K562 (cell line): ENCODE measurements around the gene ZSCAN32. TPM values are rescaled to one million over a fixed set of nuclear protein-coding genes. Genes with fewer than 3 reads are reported as not detected.

ENCODE experiments used
- ATAC-seq: fragments of 200-7000 bp; cut with Tn5 transposase; 3 replicates; pipeline ENCODE4 v1.9.1; 2020; ENCODE audit warnings: moderate library complexity
- BruUV-seq: library from RNA; stranded (reverse); fragments of 400-500 nt; replicated peaks from 2 replicates; lab custom pipeline; 2021; lab: Mats Ljungman, UMichigan
- CTCF ChIA-PET: fragments of 300-600 bp; formaldehyde crosslinking; extraction: SDS; loops from one replicate; lab custom pipeline; 2021; ENCODE audit warnings: low intra/inter-chr PET ratio; lab: Yijun Ruan, JAX
- POLR2A ChIA-PET: fragments of 300-600, 350-650 bp; sonication (Branson Sonifier 250); formaldehyde crosslinking; extraction: SDS; loops from one replicate; lab custom pipeline; 2021; ENCODE audit warnings: antibody characterized with exemption, inconsistent platforms; lab: Yijun Ruan, JAX
- DNase-seq, 4 experiments: peaks; one replicate each; pipeline versions ENCODE4 v3.0.0 to v3.0.0-alpha.2; 2011 to 2018; ENCODE audit warnings: low spot score in 3 of 4, mixed read lengths in 3 of 4; ENCODE audit errors: extremely low read depth in 1 of 4
- FAIRE-seq: peaks from 2 replicates; lab custom pipeline; 2011; peaks lifted over from hg19 to GRCh38; lab: Jason Lieb, UNC
- H2AFZ ChIP-seq: 2 replicates; pipeline ENCODE4 v1.6.0; 2011; ENCODE audit warnings: low read depth, low read length, control low read depth, inconsistent platforms
- H3K27ac ChIP-seq: fragments of 200-600 bp; 3 replicates; pipeline ENCODE4 v1.8.0; 2011; ENCODE audit warnings: low read depth, mild to moderate bottlenecking, control low read depth, inconsistent platforms, low read length, moderate library complexity, mixed read lengths; ENCODE audit errors: extremely low read depth
- H3K27me3 ChIP-seq, 2 experiments: fragments of 300-600 bp in 1 of 2; 2 replicates in 1 of 2; 3 replicates in 1 of 2; pipeline versions ENCODE4 v1.6.0 to v1.8.0; 2011; ENCODE audit warnings: inconsistent platforms in 2 of 2, low read length in 2 of 2, mild to moderate bottlenecking in 1 of 2, mixed read lengths in 1 of 2, moderate library complexity in 1 of 2; ENCODE audit not compliant: control insufficient read depth in 2 of 2, insufficient read depth in 2 of 2
- H3K36me3 ChIP-seq: fragments of 300-600 bp; 3 replicates; pipeline ENCODE4 v1.8.0; 2011; ENCODE audit warnings: mild to moderate bottlenecking, low read length, inconsistent platforms; ENCODE audit not compliant: control insufficient read depth, insufficient read depth
- H3K4me1 ChIP-seq, 2 experiments: fragments of 200-600 bp in 1 of 2; replicated peaks in 1 of 2; 2 replicates in 1 of 2; 3 replicates in 1 of 2; pipeline versions ENCODE4 v1.5.1 to v1.8.0; 2011; ENCODE audit warnings: inconsistent platforms in 2 of 2, low read length in 2 of 2, mild to moderate bottlenecking in 1 of 2, mixed read lengths in 1 of 2, moderate library complexity in 1 of 2; ENCODE audit not compliant: control insufficient read depth in 2 of 2, insufficient read depth in 2 of 2
- H3K4me2 ChIP-seq: 2 replicates; pipeline ENCODE4 v1.6.1; 2011; ENCODE audit warnings: low read length, control low read depth, inconsistent platforms, mixed read lengths; ENCODE audit not compliant: insufficient read depth
- H3K4me3 ChIP-seq: fragments of 200-600 bp; sonication (generic), shearing (Covaris generic); 2 replicates; pipeline ENCODE4 v1.5.1; 2016; ENCODE audit warnings: control low read depth, inconsistent platforms
- H3K79me2 ChIP-seq: fragments of 200-600 bp; 3 replicates; pipeline ENCODE4 v1.8.0; 2011; ENCODE audit warnings: low read length, inconsistent platforms; ENCODE audit not compliant: control insufficient read depth, insufficient read depth
- H3K9ac ChIP-seq, 2 experiments: 2 replicates each; pipeline versions ENCODE4 v1.6.0 to v1.6.1; 2011; ENCODE audit warnings: low read depth in 2 of 2, low read length in 2 of 2, control low read depth in 1 of 2, inconsistent platforms in 1 of 2, mild to moderate bottlenecking in 1 of 2, mixed read lengths in 1 of 2; ENCODE audit not compliant: insufficient read depth in 1 of 2
- H3K9me1 ChIP-seq: one replicate; pipeline ENCODE4 v1.6.0; 2011; ENCODE audit warnings: inconsistent platforms, mild to moderate bottlenecking, low read length, moderate library complexity; ENCODE audit not compliant: control insufficient read depth, insufficient read depth
- H3K9me3 ChIP-seq: replicated peaks from 2 replicates; pipeline ENCODE4 v1.5.1; 2011; ENCODE audit warnings: low read depth, low read length, inconsistent platforms; ENCODE audit not compliant: control insufficient read depth, insufficient read depth
- H4K20me1 ChIP-seq: replicated peaks from 2 replicates; pipeline ENCODE4 v1.6.1; 2011; ENCODE audit warnings: low read length, inconsistent platforms, mixed read lengths; ENCODE audit not compliant: control insufficient read depth, insufficient read depth
- HDAC3 ChIP-seq: fragments of 450-650 bp; IDR thresholded peaks from 2 replicates; pipeline ENCODE4 v1.6.1; 2018; ENCODE audit warnings: borderline replicate concordance, mild to moderate bottlenecking, moderate library complexity; ENCODE audit not compliant: partially characterized antibody
- KHSRP ChIP-seq: fragments of 450-650 bp; IDR thresholded peaks from 2 replicates; pipeline ENCODE4 v1.6.1; 2017
- NCOA6 ChIP-seq: fragments of 450-650 bp; IDR thresholded peaks from 2 replicates; pipeline ENCODE4 v1.6.1; 2017; ENCODE audit warnings: mild to moderate bottlenecking
- NFIC ChIP-seq: fragments of 450-650 bp; IDR thresholded peaks from 2 replicates; pipeline ENCODE4 v1.6.1; 2017; ENCODE audit warnings: mild to moderate bottlenecking, inconsistent platforms
- RAD21 ChIP-seq, 2 experiments: fragments of 250-450 bp in 1 of 2; fragments of 450-650 bp in 1 of 2; sonication (Bioruptor Pico) in 1 of 2; formaldehyde crosslinking in 1 of 2; IDR thresholded peaks in 1 of 2; conservative IDR thresholded peaks in 1 of 2; 2 replicates each; pipeline versions ENCODE4 v1.4.0 to v1.8.0; 2020 to 2022; ENCODE audit warnings: mild to moderate bottlenecking in 2 of 2, moderate library complexity in 1 of 2
- SOX6 ChIP-seq: fragments of 450-650 bp; IDR thresholded peaks from 2 replicates; pipeline ENCODE4 v1.6.1; 2014; ENCODE audit warnings: mild to moderate bottlenecking
- TAL1 ChIP-seq: fragments of 450-650 bp; IDR thresholded peaks from 2 replicates; pipeline ENCODE4 v1.6.1; 2016; ENCODE audit warnings: mild to moderate bottlenecking
- YY1 ChIP-seq, 3 experiments: IDR thresholded peaks; 2 replicates each; pipeline ENCODE4 v1.6.1; 2011; ENCODE audit warnings: low read length in 2 of 3, mild to moderate bottlenecking in 2 of 3, moderate library complexity in 2 of 3, borderline replicate concordance in 1 of 3, control low read depth in 1 of 3, low read depth in 1 of 3; ENCODE audit not compliant: insufficient read depth in 3 of 3, insufficient replicate concordance in 2 of 3, control insufficient read depth in 1 of 3, insufficient read length in 1 of 3; ENCODE audit errors: extremely low read depth in 1 of 3
- ZEB2 ChIP-seq: fragments of 450-650 bp; IDR thresholded peaks from 2 replicates; pipeline ENCODE4 v1.6.1; 2016
- ZKSCAN1 ChIP-seq: fragments of 150-350 bp; IDR thresholded peaks from 2 replicates; pipeline ENCODE4 v1.6.1; 2016; ENCODE audit warnings: low read depth, low read length
- WGBS: fragments of 100-300 bp; shearing (Covaris generic); methylation state at CpG from one replicate; pipeline ENCODE4 v1.1.6; 2016; ENCODE audit warnings: low coverage, mixed read lengths; ENCODE audit not compliant: insufficient coverage; ENCODE audit errors: missing lambda C conversion rate; 5-methylcytosine and 5-hydroxymethylcytosine counted together
- in situ Hi-C: fragments of 300-500 bp; cut with MboI; formaldehyde crosslinking; loops from 4 replicates; pipeline ENCODE4 v1.15.0; 2018; ENCODE audit warnings: inconsistent platforms, mixed read lengths
- intact Hi-C: fragments of 100-400 bp; cut with micrococcal nuclease; formaldehyde crosslinking; loops from 2 replicates; pipeline ENCODE4 v1.14.2; 2022
- polyA plus RNA-seq, 8 experiments: library from polyadenylated mRNA; depleted of rRNA in 4 of 8; stranded (reverse) in 5 of 8; unstranded in 3 of 8; fragments of >200 nt; fragmentation: Nextera tagmentation in 2 of 8; fragmentation: Illumina TruSeq in 1 of 8; extraction: Ambion mirVana in 2 of 8; extraction: Trizol in 1 of 8; gene quantifications; 2 replicates each; pipeline versions ENCODE4 v1.2.1 to v1.2.3, GENCODE V29; 2011 to 2014; ENCODE audit warnings: inconsistent platforms in 1 of 8, missing spikeins in 1 of 8
- total RNA-seq, 7 experiments: library from RNA; depleted of rRNA in 6 of 7; stranded (reverse); fragments of >200 nt in 6 of 7; fragmentation: Illumina TruSeq in 2 of 7; extraction: Trizol in 2 of 7; gene quantifications; 2 replicates each; pipeline versions ENCODE4 v1.2.1 to v1.2.3, GENCODE V29; 2011 to 2021; ENCODE audit warnings: low replicate concordance in 1 of 7
- TF ChIP-seq, protein P1 (sequence below): sonication (generic); formaldehyde crosslinking; IDR thresholded peaks from 2 replicates; pipeline ENCODE4 v1.9.0; 2022; ENCODE audit warnings: mild to moderate bottlenecking, missing genetic modification reagents
- TF ChIP-seq, protein P2 (sequence below), 2 experiments: fragments of 250-450 bp in 1 of 2; fragments of 450-650 bp in 1 of 2; sonication (Bioruptor Pico) in 1 of 2; IDR thresholded peaks; 2 replicates each; pipeline versions ENCODE4 v1.6.1 to v1.8.0; 2016 to 2021; ENCODE audit warnings: mild to moderate bottlenecking in 2 of 2, moderate library complexity in 2 of 2, missing compliant biosample characterization in 1 of 2, missing genetic modification characterization in 1 of 2
- TF ChIP-seq, protein P3 (sequence below), 3 experiments: IDR thresholded peaks in 2 of 3; conservative IDR thresholded peaks in 1 of 3; 2 replicates each; pipeline ENCODE4 v1.5.1; 2011 to 2012; ENCODE audit warnings: low read length in 3 of 3, mild to moderate bottlenecking in 3 of 3, control low read depth in 2 of 3, improper control_type of control experiment in 1 of 3, inconsistent platforms in 1 of 3, low read depth in 1 of 3, mixed read lengths in 1 of 3, moderate library complexity in 1 of 3; ENCODE audit not compliant: insufficient read depth in 2 of 3
- TF ChIP-seq, protein P4 (sequence below): sonication (generic); formaldehyde crosslinking; IDR thresholded peaks from 2 replicates; pipeline ENCODE4 v1.8.1; 2022; ENCODE audit warnings: missing genetic modification reagents
- TF ChIP-seq, protein P5 (sequence below): IDR thresholded peaks from 2 replicates; pipeline ENCODE4 v1.6.1; 2016; ENCODE audit warnings: missing genetic modification characterization, missing compliant biosample characterization

ZSCAN32 gene
- total and polyA plus RNA-seq, 9 of the 15 experiments (the other 6 are each of a cell fraction or from before 2014, with no cell fraction given): 16.0 to 29.4 (median 19.2) TPM

DNA sequence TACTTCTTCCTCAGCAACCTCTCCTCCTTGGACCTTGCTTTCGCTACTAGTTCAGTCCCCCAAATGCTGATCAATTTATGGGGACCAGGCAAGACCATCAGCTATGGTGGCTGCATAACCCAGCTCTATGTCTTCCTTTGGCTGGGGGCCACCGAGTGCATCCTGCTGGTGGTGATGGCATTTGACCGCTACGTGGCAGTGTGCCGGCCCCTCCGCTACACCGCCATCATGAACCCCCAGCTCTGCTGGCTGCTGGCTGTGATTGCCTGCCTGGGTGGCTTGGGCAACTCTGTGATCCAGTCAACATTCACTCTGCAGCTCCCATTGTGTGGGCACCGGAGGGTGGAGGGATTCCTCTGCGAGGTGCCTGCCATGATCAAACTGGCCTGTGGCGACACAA is 44.7 kb downstream of the ZSCAN32 start:
- H3K79me2 ChIP-seq: no peaks in the 10 kb centered on the region
- BruUV-seq: no TSS peak
- H4K20me1 ChIP-seq: no peaks in the 10 kb centered on the region
- no peak for FAIRE-seq
- no peak overlapping the region for H3K9ac ChIP-seq
- intact Hi-C loops (no loop called here), in situ Hi-C loops (no loop called here)
- H3K4me1 ChIP-seq: 0 out of 5 replicates have a peak, but pooled peaks cover 0 to 4% of the 10 kb centered on the region in 2 experiments
- whole genome bisulfite sequencing: 22% methylated on average over 10 of the region's 10 CpGs
- 0 out of 2 replicates have a peak overlapping the region, but pooled peaks have one; percentile 27 for H2AFZ ChIP-seq
- no peak overlapping the region for H3K27ac ChIP-seq
- TF ChIP-seq ZEB2: no peak
- peak; percentile 24; the same call in 1 of the 2 replicates for TF ChIP-seq NFIC
- no peak for TF ChIP-seq SOX6
- peak in 1 of 2 experiments; percentile 37; a peak in 2 of 4 replicates for TF ChIP-seq RAD21 (CRISPR knock-in tag; conservative IDR thresholded peaks at IDR 0.05 in 1 of 2, IDR thresholded peaks at IDR 0.05 in 1 of 2)
- TF ChIP-seq, protein P1, sequence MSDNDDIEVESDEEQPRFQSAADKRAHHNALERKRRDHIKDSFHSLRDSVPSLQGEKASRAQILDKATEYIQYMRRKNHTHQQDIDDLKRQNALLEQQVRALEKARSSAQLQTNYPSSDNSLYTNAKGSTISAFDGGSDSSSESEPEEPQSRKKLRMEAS: no peak
- TF ChIP-seq HDAC3: no peak
- TF ChIP-seq TAL1: no peak
- TF ChIP-seq ZKSCAN1: 0 out of 2 replicates have a peak, but pooled peaks have one; percentile 6
- TF ChIP-seq, protein P2, sequence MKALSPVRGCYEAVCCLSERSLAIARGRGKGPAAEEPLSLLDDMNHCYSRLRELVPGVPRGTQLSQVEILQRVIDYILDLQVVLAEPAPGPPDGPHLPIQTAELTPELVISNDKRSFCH (CRISPR knock-in tag; IDR thresholded peaks at IDR 0.05): no peak
- TF ChIP-seq, protein P2 (tag; IDR thresholded peaks at IDR 0.05): no peak
- TF ChIP-seq, protein P3, sequence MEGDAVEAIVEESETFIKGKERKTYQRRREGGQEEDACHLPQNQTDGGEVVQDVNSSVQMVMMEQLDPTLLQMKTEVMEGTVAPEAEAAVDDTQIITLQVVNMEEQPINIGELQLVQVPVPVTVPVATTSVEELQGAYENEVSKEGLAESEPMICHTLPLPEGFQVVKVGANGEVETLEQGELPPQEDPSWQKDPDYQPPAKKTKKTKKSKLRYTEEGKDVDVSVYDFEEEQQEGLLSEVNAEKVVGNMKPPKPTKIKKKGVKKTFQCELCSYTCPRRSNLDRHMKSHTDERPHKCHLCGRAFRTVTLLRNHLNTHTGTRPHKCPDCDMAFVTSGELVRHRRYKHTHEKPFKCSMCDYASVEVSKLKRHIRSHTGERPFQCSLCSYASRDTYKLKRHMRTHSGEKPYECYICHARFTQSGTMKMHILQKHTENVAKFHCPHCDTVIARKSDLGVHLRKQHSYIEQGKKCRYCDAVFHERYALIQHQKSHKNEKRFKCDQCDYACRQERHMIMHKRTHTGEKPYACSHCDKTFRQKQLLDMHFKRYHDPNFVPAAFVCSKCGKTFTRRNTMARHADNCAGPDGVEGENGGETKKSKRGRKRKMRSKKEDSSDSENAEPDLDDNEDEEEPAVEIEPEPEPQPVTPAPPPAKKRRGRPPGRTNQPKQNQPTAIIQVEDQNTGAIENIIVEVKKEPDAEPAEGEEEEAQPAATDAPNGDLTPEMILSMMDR (IDR thresholded peaks at IDR 0.05 in 2 of 3, conservative IDR thresholded peaks at IDR 0.05 in 1 of 3; ENCODE audit: insufficient read depth in 2 of 3, low read depth in 1 of 3, low read length in 3 of 3): peak in 2 of 3 experiments; percentile 47 to 51; a peak in 3 of 6 replicates
- TF ChIP-seq YY1 (IDR thresholded peaks at IDR 0.05; ENCODE audit: borderline replicate concordance in 1 of 3, control insufficient read depth in 1 of 3, extremely low read depth in 1 of 3, insufficient read depth in 3 of 3, insufficient read length in 1 of 3, insufficient replicate concordance in 2 of 3, low read depth in 1 of 3, low read length in 2 of 3): peak in 1 of 3 experiments; percentile 56
- TF ChIP-seq NCOA6: no peak
- TF ChIP-seq, protein P4, sequence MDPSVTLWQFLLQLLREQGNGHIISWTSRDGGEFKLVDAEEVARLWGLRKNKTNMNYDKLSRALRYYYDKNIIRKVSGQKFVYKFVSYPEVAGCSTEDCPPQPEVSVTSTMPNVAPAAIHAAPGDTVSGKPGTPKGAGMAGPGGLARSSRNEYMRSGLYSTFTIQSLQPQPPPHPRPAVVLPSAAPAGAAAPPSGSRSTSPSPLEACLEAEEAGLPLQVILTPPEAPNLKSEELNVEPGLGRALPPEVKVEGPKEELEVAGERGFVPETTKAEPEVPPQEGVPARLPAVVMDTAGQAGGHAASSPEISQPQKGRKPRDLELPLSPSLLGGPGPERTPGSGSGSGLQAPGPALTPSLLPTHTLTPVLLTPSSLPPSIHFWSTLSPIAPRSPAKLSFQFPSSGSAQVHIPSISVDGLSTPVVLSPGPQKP (CRISPR knock-in tag): no peak
- TF ChIP-seq, protein P5, sequence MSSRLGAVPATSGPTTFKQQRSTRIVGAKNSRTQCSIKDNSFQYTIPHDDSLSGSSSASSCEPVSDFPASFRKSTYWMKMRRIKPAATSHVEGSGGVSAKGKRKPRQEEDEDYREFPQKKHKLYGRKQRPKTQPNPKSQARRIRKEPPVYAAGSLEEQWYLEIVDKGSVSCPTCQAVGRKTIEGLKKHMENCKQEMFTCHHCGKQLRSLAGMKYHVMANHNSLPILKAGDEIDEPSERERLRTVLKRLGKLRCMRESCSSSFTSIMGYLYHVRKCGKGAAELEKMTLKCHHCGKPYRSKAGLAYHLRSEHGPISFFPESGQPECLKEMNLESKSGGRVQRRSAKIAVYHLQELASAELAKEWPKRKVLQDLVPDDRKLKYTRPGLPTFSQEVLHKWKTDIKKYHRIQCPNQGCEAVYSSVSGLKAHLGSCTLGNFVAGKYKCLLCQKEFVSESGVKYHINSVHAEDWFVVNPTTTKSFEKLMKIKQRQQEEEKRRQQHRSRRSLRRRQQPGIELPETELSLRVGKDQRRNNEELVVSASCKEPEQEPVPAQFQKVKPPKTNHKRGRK: no peak
- no peak for TF ChIP-seq KHSRP
- TF ChIP-seq, all 486 proteins: peak for 5
- peaks cover 5 to 30% of the 10 kb centered on the region in 2 experiments for H3K27me3 ChIP-seq
- H3K4me2 ChIP-seq: 0 out of 2 replicates have a peak overlapping the region, but pooled peaks have one; percentile 20
- no peaks in the 10 kb centered on the region; the same call in 1 of the 2 replicates for H3K9me3 ChIP-seq
- ATAC-seq (peak; percentile 80), DNase-seq (peak; percentile 19 to 39 (median 22))
- no peaks in the 10 kb centered on the region for H3K9me1 ChIP-seq
- CTCF ChIA-PET: no interaction called here
- POLR2A ChIA-PET: interaction anchor here (1.5 kb wide), 1 partner anchor 16 kb away, joined by 3 read pairs; no protein-coding TSS in a partner anchor
- H3K36me3 ChIP-seq: no peaks in the 10 kb centered on the region
- H3K4me3 ChIP-seq: no peak overlapping the region
